ENCODE measurements around the gene SOX2. TPM values are rescaled to one million over a fixed set of nuclear protein-coding genes. Genes with fewer than 3 reads are reported as not detected.

Gene SOX2
- total and polyA plus RNA-seq, 2 of the 13 experiments (the other 11 are each of a cell fraction or from before 2014, with no cell fraction given) = not detected

- TF ChIP-seq, protein P1, sequence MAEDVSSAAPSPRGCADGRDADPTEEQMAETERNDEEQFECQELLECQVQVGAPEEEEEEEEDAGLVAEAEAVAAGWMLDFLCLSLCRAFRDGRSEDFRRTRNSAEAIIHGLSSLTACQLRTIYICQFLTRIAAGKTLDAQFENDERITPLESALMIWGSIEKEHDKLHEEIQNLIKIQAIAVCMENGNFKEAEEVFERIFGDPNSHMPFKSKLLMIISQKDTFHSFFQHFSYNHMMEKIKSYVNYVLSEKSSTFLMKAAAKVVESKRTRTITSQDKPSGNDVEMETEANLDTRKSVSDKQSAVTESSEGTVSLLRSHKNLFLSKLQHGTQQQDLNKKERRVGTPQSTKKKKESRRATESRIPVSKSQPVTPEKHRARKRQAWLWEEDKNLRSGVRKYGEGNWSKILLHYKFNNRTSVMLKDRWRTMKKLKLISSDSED (CRISPR knock-in tag; IDR thresholded peaks at IDR 0.05) = no peak
- TF ChIP-seq SSRP1 (CRISPR knock-in tag; IDR thresholded peaks at IDR 0.05) = no peak
- no peak for TF ChIP-seq MAZ (IDR thresholded peaks at IDR 0.05; ENCODE audit: borderline replicate concordance, low read depth, low read length)
- TF ChIP-seq MAZ (CRISPR knock-in tag; IDR thresholded peaks at IDR 0.05; ENCODE audit: low read depth) = no peak
- TF ChIP-seq ZNF777 (CRISPR knock-in tag; IDR thresholded peaks at IDR 0.05) = peak; percentile 47; the same call in 1 of the 2 replicates
- no peak for TF ChIP-seq NFYC (CRISPR knock-in tag; IDR thresholded peaks at IDR 0.05)
- no peak for TF ChIP-seq ZMYM4 (CRISPR knock-in tag; IDR thresholded peaks at IDR 0.05)
- TF ChIP-seq HNRNPLL (IDR thresholded peaks at IDR 0.05; ENCODE audit: low read depth, low read length, poor library complexity, severe bottlenecking) = peak; percentile 5
- TF ChIP-seq ZFX (CRISPR knock-in tag; IDR thresholded peaks at IDR 0.05; ENCODE audit: low read depth) = peak; percentile 19; the same call in 1 of the 2 replicates
- TF ChIP-seq PATZ1 (CRISPR knock-in tag; IDR thresholded peaks at IDR 0.05) = 0 out of 2 replicates have a peak, but pooled peaks have one; percentile 34
- TF ChIP-seq ZFY (CRISPR knock-in tag; IDR thresholded peaks at IDR 0.05) = peak; percentile 37; the same call in 1 of the 2 replicates
Measured at GRCh38 chr3:181694805-181695660, 16.7 kb upstream of the SOX2 start (continued).
